Measurements from ENCODE around the gene STXBP6. TPM values are rescaled to one million over a fixed set of nuclear protein-coding genes. Genes with fewer than 3 reads are reported as not detected.

STXBP6 gene
- total and polyA plus RNA-seq, 2 donors (not counting 3 experiments of a cell fraction or from before 2014, with no cell fraction given) = 0.06 TPM; not detected in 1

DNA sequence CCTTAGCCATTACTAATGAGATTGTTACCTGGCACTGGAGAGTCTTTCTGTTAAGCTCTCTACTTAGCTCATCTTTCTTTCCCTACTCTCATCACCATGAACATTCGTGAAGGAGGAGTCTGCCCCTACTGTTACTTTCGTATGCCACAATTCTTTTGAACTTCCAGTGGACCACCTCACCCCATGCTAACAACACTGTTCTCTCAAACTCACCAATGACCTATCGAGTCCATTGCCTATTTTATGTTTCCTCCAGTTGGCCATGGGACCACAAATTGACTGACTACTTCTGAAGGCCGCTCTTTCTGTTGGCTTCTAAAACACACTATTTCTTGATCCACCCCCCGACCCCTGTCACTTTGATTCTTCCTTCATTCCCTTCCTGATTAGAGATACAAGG lies 223.6 kb downstream of the STXBP6 start:
- Histone ChIP-seq H2AFZ (ENCODE audit: low read depth, low read length) (no peak overlapping the region), H3K9me3 (replicated peaks; ENCODE audit: control insufficient read depth, insufficient read depth, low read length) (no peaks in the 10 kb centered on the region), H3K9ac (replicated peaks; ENCODE audit: extremely low read depth, insufficient read depth, low read length) (no peak overlapping the region), H3K79me2 (ENCODE audit: control insufficient read depth, insufficient read depth, low read length) (no peaks in the 10 kb centered on the region), H3K27me3 (ENCODE audit: control insufficient read depth in 2 of 2, insufficient read depth in 2 of 2, low read length in 2 of 2) (no peaks in the 10 kb centered on the region), H3K27ac (ENCODE audit: insufficient read depth, low read depth, low read length) (no peak overlapping the region), H3K36me3 (ENCODE audit: control insufficient read depth in 2 of 2, extremely low read depth in 1 of 2, insufficient read depth in 2 of 2, low read length in 2 of 2) (no peaks in the 10 kb centered on the region), H3K4me3 (replicated peaks in 1 of 3; ENCODE audit: insufficient read depth in 1 of 3, low read depth in 1 of 3, low read length in 3 of 3) (no peak overlapping the region), H3K4me1 (ENCODE audit: control insufficient read depth, extremely low read depth, insufficient read depth, low read length) (no peaks in the 10 kb centered on the region), H4K20me1 (replicated peaks; ENCODE audit: control insufficient read depth, extremely low read depth, insufficient read depth, low read length) (no peaks in the 10 kb centered on the region), H3K9me1 (replicated peaks; ENCODE audit: control insufficient read depth, extremely low read depth, insufficient read depth, low read length) (no peaks in the 10 kb centered on the region), H3K4me2 (ENCODE audit: insufficient read depth, low read length) (no peak overlapping the region)
- BruUV-seq (replicated peaks) = no TSS peak
- ChIA-PET CTCF (no interaction called here), POLR2A (no interaction called here)
- dilution Hi-C loops (cut with MboI; ENCODE audit: extremely low pct_ligation_motif_present, low sequenced_read_pairs) = no loop called here
- no peak for TF ChIP-seq JUN (IDR thresholded peaks at IDR 0.05; ENCODE audit: borderline replicate concordance, insufficient read depth, insufficient read length, low read depth)
- TF ChIP-seq FOS (IDR thresholded peaks at IDR 0.05; ENCODE audit: borderline replicate concordance, insufficient read depth, low read length) = no peak
- DNase-seq (ENCODE audit: low read depth, low spot score) = no peak
- intact Hi-C loops (cut with micrococcal nuclease) = no loop called here
- FAIRE-seq = no peak

DNA sequence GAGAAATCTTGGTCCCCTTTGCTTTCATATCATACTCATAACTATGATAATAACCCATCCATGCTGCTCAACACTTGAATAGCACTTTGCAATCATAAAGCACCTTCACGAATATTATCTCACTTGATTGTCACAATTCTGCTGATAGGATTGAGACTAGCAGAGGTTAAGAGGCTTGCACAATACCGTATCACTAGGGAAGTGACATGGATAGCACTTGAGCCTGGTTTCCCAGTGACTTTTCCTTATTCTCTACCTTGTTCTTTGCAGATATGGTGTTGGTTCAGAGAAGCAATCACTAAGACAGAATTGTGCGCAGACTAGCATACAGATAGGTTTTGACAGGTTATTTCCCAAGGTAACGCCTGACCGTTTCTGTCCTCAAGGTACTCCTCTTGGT lies 229.3 kb downstream of the STXBP6 start:
- DNase-seq (ENCODE audit: low read depth, low spot score) (no peak), FAIRE-seq (no peak)
- no peaks in the 10 kb centered on the region for H3K4me1 ChIP-seq (ENCODE audit: control insufficient read depth, extremely low read depth, insufficient read depth, low read length)
- intact Hi-C loops (cut with micrococcal nuclease) (no loop called here), dilution Hi-C loops (cut with MboI; ENCODE audit: extremely low pct_ligation_motif_present, low sequenced_read_pairs) (no loop called here)
- H3K27ac ChIP-seq (ENCODE audit: insufficient read depth, low read depth, low read length) = no peak overlapping the region
- H4K20me1 ChIP-seq (replicated peaks; ENCODE audit: control insufficient read depth, extremely low read depth, insufficient read depth, low read length) = no peaks in the 10 kb centered on the region
- H3K36me3 ChIP-seq (ENCODE audit: control insufficient read depth in 2 of 2, extremely low read depth in 1 of 2, insufficient read depth in 2 of 2, low read length in 2 of 2) = no peaks in the 10 kb centered on the region
- H3K9ac ChIP-seq (replicated peaks; ENCODE audit: extremely low read depth, insufficient read depth, low read length) = no peak overlapping the region
- no peak overlapping the region for H2AFZ ChIP-seq (ENCODE audit: low read depth, low read length)
- H3K9me1 ChIP-seq (replicated peaks; ENCODE audit: control insufficient read depth, extremely low read depth, insufficient read depth, low read length) = no peaks in the 10 kb centered on the region
- TF ChIP-seq EZH2 (IDR thresholded peaks at IDR 0.05; ENCODE audit: borderline replicate concordance, low read depth, low read length, severe bottlenecking) = no peak
- TF ChIP-seq JUN (IDR thresholded peaks at IDR 0.05; ENCODE audit: borderline replicate concordance, insufficient read depth, insufficient read length, low read depth) = no peak
- TF ChIP-seq FOS (IDR thresholded peaks at IDR 0.05; ENCODE audit: borderline replicate concordance, insufficient read depth, low read length) = no peak
- TF ChIP-seq, protein P1, sequence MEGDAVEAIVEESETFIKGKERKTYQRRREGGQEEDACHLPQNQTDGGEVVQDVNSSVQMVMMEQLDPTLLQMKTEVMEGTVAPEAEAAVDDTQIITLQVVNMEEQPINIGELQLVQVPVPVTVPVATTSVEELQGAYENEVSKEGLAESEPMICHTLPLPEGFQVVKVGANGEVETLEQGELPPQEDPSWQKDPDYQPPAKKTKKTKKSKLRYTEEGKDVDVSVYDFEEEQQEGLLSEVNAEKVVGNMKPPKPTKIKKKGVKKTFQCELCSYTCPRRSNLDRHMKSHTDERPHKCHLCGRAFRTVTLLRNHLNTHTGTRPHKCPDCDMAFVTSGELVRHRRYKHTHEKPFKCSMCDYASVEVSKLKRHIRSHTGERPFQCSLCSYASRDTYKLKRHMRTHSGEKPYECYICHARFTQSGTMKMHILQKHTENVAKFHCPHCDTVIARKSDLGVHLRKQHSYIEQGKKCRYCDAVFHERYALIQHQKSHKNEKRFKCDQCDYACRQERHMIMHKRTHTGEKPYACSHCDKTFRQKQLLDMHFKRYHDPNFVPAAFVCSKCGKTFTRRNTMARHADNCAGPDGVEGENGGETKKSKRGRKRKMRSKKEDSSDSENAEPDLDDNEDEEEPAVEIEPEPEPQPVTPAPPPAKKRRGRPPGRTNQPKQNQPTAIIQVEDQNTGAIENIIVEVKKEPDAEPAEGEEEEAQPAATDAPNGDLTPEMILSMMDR (IDR thresholded peaks at IDR 0.05; ENCODE audit: extremely low read depth in 1 of 2, insufficient read depth in 1 of 2, low read depth in 1 of 2, low read length in 2 of 2) = no peak
- no peak for TF ChIP-seq MYC (IDR thresholded peaks at IDR 0.05; ENCODE audit: low read depth, low read length)
- TF ChIP-seq POLR2A (IDR thresholded peaks at IDR 0.05; ENCODE audit: low read depth, low read length) = no peak
- TF ChIP-seq POLR2AphosphoS5 (IDR thresholded peaks at IDR 0.05; ENCODE audit: insufficient read depth, low read depth, low read length) = no peak
- no peak for TF ChIP-seq MAX (IDR thresholded peaks at IDR 0.05; ENCODE audit: insufficient read depth, insufficient read length)
- TF ChIP-seq GATA2 (IDR thresholded peaks at IDR 0.05; ENCODE audit: insufficient read depth, insufficient read length, low read depth, low read length) = no peak
- no peak overlapping the region for H3K4me2 ChIP-seq (ENCODE audit: insufficient read depth, low read length)
- H3K79me2 ChIP-seq (ENCODE audit: control insufficient read depth, insufficient read depth, low read length) = no peaks in the 10 kb centered on the region
- ChIA-PET POLR2A (no interaction called here), CTCF (interaction anchor here (1.0 kb wide), 1 partner anchor 14 kb away, joined by 5 read pairs; no protein-coding TSS in a partner anchor)
- H3K9me3 ChIP-seq (replicated peaks; ENCODE audit: control insufficient read depth, insufficient read depth, low read length) = no peaks in the 10 kb centered on the region
- H3K27me3 ChIP-seq (ENCODE audit: control insufficient read depth in 2 of 2, insufficient read depth in 2 of 2, low read length in 2 of 2) = no peaks in the 10 kb centered on the region
- no peak overlapping the region for H3K4me3 ChIP-seq (replicated peaks in 1 of 3; ENCODE audit: insufficient read depth in 1 of 3, low read depth in 1 of 3, low read length in 3 of 3)
- no TSS peak for BruUV-seq (replicated peaks)

Measured in endothelial cell of umbilical vein (primary cell).